Adipocyte (in vitro differentiated cells): ENCODE data around the gene SLC5A6.
"Not testable (repeated sequence)": the region's sequence is repeated elsewhere in the genome, so short reads cannot be mapped to it uniquely, and the experiment has no call there.

Source experiments
- DNase-seq: peaks from one replicate; pipeline ENCODE4 v3.0.0-alpha.2; 2015; ENCODE audit warnings: low read depth
- H3K27me3 ChIP-seq: replicated peaks from 2 replicates; pipeline ENCODE4 v1.7.0; 2013; ENCODE audit warnings: mild to moderate bottlenecking, low read length, moderate library complexity; ENCODE audit not compliant: control insufficient read depth, insufficient read depth
- H3K36me3 ChIP-seq: 2 replicates; pipeline ENCODE4 v1.7.0; 2013; ENCODE audit warnings: low read length, mild to moderate bottlenecking, moderate library complexity; ENCODE audit not compliant: control insufficient read depth, insufficient read depth, severe bottlenecking
- H3K4me1 ChIP-seq: 2 replicates; pipeline ENCODE4 v1.7.0; 2013; ENCODE audit warnings: mild to moderate bottlenecking, low read length, moderate library complexity; ENCODE audit not compliant: control insufficient read depth, insufficient read depth
- H3K4me3 ChIP-seq: 2 replicates; pipeline ENCODE4 v1.7.0; 2013; ENCODE audit warnings: mild to moderate bottlenecking, low read length, moderate library complexity
- H3K9ac ChIP-seq: 2 replicates; pipeline ENCODE4 v1.7.0; 2013; ENCODE audit warnings: mild to moderate bottlenecking, low read length, moderate library complexity
- H3K9me3 ChIP-seq: 2 replicates; pipeline ENCODE4 v1.7.0; 2013; ENCODE audit warnings: mild to moderate bottlenecking, low read length, moderate library complexity; ENCODE audit not compliant: control insufficient read depth

SLC5A6 gene

DNA sequence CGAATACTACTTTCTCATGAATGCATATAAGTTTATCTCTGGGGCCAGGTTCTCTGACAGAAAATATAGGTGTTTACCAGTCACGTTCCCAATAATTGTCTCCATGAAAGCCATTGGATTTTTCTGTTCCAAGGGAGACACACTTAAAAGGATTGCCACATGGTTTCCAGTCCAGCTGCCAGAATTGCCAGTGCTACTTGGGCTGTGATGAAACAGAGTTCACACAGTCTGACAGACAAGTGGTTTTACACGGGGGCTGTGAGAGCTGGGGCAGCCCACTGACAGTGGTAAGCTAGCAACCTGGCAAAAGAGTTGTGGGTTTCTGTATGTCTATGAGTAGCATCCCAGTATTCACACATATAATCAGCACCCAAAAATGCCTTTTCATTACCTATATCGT, 28.0 kb downstream of the SLC5A6 start:
- Histone ChIP-seq H3K9ac (peak overlapping the region; percentile 87), H3K9me3 (no peaks in the 10 kb centered on the region), H3K27me3 (no peaks in the 10 kb centered on the region), H3K36me3 (no peaks in the 10 kb centered on the region), H3K4me1 (peaks cover 91% of the 10 kb centered on the region), H3K4me3 (no peak overlapping the region)
- peak; percentile 43 for DNase-seq

DNA sequence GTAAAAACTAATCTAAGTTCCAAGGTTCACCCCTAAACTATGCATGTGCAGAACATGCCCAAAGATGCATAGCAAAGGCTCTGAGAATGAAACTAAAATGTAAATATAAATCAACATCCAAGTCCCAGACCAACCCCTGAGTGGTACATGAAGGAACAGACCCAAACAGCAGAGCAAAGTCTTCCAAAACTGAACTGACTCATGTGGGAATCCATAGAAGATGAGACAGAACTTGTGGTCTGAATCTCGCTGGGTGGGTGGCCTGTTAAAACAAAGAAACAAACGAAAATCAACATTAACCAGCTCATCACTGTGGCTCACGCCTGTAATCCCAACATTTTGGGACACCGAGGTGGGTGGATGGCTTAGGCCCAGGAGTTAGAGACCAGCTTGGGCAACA, 29.7 kb downstream of the SLC5A6 start:
- peaks cover 89% of the 10 kb centered on the region for H3K4me1 ChIP-seq
- H3K9me3 ChIP-seq = no peaks in the 10 kb centered on the region
- H3K4me3 ChIP-seq = peak overlapping the region; percentile 1
- DNase-seq = peak; percentile 39
- no peaks in the 10 kb centered on the region for H3K36me3 ChIP-seq
- H3K27me3 ChIP-seq = no peaks in the 10 kb centered on the region
- H3K9ac ChIP-seq = peak overlapping the region; percentile 87

DNA sequence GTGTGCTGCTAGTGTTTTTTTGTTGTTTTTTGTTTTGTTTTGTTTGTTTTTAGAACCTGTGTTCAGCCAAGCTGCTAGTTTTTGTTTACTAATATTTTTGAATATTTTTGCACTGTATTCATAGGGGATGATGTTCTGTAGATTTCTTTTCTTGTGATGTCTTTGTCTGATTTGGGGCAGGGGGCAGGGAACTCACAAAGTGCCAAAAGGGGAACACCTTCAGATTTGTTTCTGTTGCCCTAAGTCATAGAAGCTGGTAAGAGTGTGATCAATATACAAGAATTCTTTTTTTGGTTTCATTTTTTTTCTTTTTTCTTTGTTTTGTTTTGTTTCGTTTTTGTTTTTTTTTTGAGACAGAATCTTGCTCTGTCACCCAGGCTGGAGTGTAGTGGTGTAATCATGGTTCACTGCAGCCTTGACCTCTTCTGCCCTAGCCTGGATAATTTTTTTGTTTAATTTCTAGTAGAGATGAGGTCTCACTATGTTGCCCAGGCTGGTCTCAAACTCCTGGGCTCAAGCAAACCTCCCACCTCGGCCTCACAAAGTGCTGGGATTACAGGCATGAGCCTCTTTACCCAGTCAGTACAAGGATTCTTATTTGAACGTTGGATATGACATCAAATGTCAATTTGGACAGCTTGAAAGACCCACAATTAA, 32.6 kb downstream of the SLC5A6 start:
- Histone ChIP-seq H3K4me1 (peaks cover 77% of the 10 kb centered on the region), H3K4me3 (peak overlapping the region; percentile 55), H3K27me3 (no peaks in the 10 kb centered on the region)

DNA sequence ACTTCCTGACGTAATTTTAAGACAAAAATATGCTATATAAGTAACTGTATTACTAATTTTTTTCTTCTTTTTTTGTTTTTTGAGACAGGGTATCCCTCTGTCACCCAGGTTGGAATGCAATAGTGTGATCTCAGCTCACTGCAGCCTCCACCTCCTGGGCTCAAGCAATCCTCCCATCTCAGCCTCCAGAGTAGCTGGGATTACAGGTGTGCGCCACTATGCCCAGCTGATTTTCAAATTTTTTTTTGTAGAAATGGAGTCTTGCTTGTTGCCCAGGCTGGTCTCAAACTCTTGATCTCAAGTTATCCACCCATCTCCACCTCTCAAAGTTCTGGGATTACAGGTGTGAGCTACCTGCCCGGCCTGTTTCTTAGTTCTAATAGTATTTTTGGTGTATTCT, 33.6 kb downstream of the SLC5A6 start:
- no peak for DNase-seq
- Histone ChIP-seq H3K9ac (no peak overlapping the region), H3K27me3 (no peaks in the 10 kb centered on the region), H3K36me3 (no peaks in the 10 kb centered on the region), H3K4me3 (no peak overlapping the region), H3K4me1 (peaks cover 77% of the 10 kb centered on the region), H3K9me3 (no peaks in the 10 kb centered on the region)

More for the DNA sequence above, 32.6 kb downstream of the SLC5A6 start:
- Histone ChIP-seq H3K36me3 (no peaks in the 10 kb centered on the region), H3K9ac (peak overlapping the region; percentile 87), H3K9me3 (no peaks in the 10 kb centered on the region)
- no peak for DNase-seq

DNA sequence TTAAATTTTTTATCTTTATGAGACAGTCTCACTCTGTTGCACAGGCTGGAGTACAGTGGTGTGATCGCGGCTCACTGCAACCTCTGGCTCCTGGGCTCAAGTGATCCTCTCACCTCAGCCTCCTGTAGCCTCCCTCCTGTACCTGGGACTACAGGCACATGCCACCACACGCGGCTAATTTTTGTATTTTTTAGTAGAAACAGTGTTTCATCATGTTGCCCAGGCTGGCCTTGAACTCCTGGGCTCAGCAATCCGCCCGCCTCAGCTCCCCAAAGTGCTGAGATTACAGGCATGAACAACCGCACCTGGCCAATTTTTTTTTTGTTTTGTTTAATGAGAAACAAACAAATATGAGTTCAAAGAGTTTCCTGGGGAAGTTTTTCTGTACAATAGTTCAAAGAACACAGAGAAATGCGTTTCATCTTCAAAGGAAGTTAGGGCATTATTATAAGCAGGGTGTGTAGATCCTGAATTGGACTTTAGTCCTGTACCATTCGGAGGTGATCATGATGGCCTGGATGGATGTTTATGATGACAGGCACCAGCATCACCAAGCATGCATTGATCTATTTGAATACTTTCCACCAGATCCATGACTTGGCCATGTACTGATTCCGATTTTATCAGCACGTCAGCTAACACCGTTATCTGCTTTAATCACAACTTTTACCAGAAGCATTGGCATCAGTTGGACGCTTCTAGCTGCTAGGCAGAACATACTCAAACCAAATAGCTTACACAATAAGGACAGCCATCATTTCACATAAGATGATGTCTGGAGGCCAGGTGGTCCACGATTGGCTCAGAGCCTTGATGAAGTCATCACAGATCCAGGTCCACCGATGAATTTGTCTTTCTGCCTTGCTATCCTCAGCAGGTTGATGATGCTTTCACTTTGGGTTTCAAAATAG, 34.4 kb downstream of the SLC5A6 start:
- H3K4me1 ChIP-seq = peaks cover 69% of the 10 kb centered on the region
- no peak overlapping the region for H3K9ac ChIP-seq
- H3K36me3 ChIP-seq = no peaks in the 10 kb centered on the region
- H3K4me3 ChIP-seq = no peak overlapping the region
- no peak for DNase-seq
- no peaks in the 10 kb centered on the region for H3K27me3 ChIP-seq
- H3K9me3 ChIP-seq = no peaks in the 10 kb centered on the region

DNA sequence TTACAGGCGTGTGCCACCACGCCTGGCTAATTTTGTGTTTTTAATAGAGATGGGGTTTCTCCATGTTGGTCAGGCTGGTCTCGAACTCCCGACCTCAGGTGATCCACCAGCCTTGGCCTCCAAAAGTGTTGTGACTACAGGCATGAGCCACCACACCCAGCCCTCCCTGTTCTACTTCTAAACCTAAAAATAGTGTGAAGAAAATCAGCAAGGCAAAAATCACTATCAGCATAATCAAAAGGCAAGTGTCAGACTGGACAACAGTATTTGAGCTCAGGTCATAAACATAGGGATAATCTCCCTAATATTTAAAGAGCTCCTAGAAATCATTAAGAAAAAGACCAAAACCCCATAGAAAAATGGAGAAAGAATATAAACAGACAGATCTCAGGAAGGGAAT, 36.3 kb downstream of the SLC5A6 start:
- H3K4me1 ChIP-seq = peaks cover 56% of the 10 kb centered on the region
- not testable (repeated sequence) for H3K27me3 ChIP-seq, H3K4me3 ChIP-seq, DNase-seq, H3K36me3 ChIP-seq, H3K9me3 ChIP-seq
- peak overlapping the region; percentile 27 for H3K9ac ChIP-seq

DNA sequence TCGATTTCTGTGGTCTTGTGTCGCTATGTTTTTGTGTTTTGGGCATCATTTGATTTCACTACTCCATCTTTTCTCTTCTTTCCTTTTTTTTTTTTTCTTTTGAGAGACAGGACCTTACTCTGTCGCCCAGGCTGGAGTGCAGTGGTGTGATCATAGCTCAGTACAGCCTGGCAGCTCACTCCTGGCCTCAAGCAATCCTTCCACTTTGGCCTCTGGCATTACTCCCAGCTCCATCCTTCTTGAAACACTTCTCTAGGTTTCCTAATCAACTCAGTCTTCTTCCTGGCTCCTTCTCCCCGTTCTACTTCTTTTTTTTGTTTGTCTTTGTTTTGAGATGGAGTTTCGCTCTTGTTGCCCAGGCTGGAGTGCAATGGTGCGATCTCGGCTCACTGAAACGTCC, 36.7 kb downstream of the SLC5A6 start:
- Histone ChIP-seq H3K27me3 (no peaks in the 10 kb centered on the region), H3K36me3 (no peaks in the 10 kb centered on the region), H3K4me3 (no peak overlapping the region), H3K9me3 (no peaks in the 10 kb centered on the region), H3K9ac (peak overlapping the region; percentile 77), H3K4me1 (peaks cover 56% of the 10 kb centered on the region)
- no peak for DNase-seq

DNA sequence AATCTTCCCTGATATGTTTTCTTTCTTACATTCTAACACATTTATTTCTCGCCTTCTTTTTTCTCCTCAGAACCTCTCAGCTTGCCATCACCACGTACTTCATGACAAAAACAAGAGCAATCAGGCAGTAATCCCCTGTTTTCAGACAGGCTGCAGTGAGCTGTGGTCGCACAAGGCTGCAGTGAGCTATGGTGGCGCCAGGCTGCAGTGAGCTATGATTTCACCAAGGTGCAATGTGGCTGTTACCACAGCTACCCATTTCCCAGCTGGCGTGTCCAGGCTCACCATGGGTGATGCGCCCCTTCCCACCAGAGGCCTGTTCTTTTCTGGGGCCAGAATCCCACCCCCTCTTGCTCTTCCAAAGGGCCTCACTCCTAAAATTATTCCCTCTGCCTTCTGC, 37.4 kb downstream of the SLC5A6 start:
- DNase-seq = no peak

DNA sequence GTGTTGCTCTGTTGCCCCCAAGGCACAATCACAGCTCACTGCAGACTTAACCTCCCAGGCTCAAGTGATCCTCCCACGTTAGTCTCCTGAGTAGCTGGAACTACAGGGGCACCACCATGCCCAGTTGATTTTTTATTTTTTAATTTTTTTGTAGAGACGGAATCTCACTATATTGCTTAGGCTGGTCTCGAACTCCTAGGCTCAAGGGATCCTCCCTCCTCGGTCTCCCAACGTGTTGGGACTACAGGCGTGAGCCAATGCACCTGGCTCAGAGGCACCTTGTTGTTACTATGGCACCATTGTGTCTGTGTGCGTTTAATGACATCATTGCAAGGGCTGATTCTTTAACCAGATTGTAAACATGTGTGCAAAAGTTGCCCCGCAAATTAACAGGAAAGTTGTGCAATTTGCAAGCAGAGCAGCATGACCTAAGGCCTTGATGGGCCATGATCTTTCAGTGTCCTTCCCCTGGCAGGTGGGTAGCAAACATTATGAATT, 40.7 kb downstream of the SLC5A6 start:
- peaks cover 40% of the 10 kb centered on the region for H3K4me1 ChIP-seq
- no peak for DNase-seq
- no peaks in the 10 kb centered on the region for H3K27me3 ChIP-seq
- H3K4me3 ChIP-seq = no peak overlapping the region
- no peak overlapping the region for H3K9ac ChIP-seq
- no peaks in the 10 kb centered on the region for H3K36me3 ChIP-seq
- H3K9me3 ChIP-seq = no peaks in the 10 kb centered on the region

More for the DNA sequence above, 37.4 kb downstream of the SLC5A6 start:
- Histone ChIP-seq H3K27me3 (no peaks in the 10 kb centered on the region), H3K4me3 (no peak overlapping the region), H3K4me1 (peaks cover 53% of the 10 kb centered on the region), H3K36me3 (no peaks in the 10 kb centered on the region), H3K9ac (peak overlapping the region; percentile 77), H3K9me3 (no peaks in the 10 kb centered on the region)

DNA sequence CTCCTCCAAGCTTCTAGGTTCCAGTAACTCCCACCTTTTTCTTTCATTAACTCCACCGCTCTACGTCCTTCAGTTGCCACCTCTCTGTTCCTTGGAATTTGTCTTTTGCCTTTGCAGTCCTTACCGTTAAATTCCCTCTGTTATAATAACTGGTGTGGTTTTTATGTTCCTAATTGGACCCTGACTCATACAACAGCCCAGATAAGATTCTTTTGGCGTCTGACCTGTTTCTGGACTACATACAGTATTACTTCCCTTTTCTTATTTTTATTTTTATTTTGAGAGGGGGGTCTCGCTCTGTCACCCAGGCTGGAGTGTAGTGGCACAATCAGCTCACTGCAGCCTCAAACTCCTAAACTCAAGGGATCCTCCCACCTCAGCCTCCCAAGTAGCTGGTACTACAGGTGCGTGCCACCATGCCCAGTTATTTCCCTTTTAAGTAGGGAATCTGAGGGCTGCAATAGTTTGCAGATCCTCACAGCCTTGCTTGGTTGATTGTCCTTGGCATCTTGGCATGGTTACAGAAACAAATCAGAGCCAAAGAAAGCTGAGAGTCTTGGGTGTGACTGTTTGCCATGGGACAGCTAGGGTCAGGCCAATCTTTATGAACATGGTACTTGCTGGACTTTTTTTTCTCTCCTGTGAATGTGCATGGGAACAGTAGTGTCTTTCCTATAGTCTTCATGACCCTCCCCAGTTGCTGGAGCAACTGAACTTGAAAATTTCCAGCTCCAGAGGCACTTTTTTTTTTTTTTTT, 41.3 kb downstream of the SLC5A6 start:
- peak overlapping the region; percentile 70 for H3K9ac ChIP-seq
- H3K36me3 ChIP-seq = no peaks in the 10 kb centered on the region
- H3K4me1 ChIP-seq = peaks cover 36% of the 10 kb centered on the region
- H3K9me3 ChIP-seq = no peaks in the 10 kb centered on the region
- H3K27me3 ChIP-seq = no peaks in the 10 kb centered on the region
- DNase-seq = no peak
- H3K4me3 ChIP-seq = no peak overlapping the region
